Vagina (tissue), 2 donors: ENCODE results near the gene LMCD1.

Experiments used
- CTCF ChIP-seq, 3 experiments: fragments of 450-650 bp in 2 of 3; fragments of 200-600 bp in 1 of 3; sonication (generic) in 1 of 3; IDR thresholded peaks; one replicate each; pipeline ENCODE4 v1.5.1; 2017 to 2019; ENCODE audit warnings: antibody characterized with exemption in 3 of 3, mild to moderate bottlenecking in 2 of 3, moderate library complexity in 2 of 3
- POLR2A ChIP-seq, 2 donors: fragments of 450-650 bp; IDR thresholded peaks; one replicate each; pipeline ENCODE4 v1.6.1; 2017; ENCODE audit warnings: antibody characterized with exemption in 2 of 2, mild to moderate bottlenecking in 2 of 2, moderate library complexity in 2 of 2
- POLR2AphosphoS5 ChIP-seq, 2 donors: sonication (generic); formaldehyde crosslinking; IDR thresholded peaks; one replicate each; pipeline ENCODE4 v1.9.0; 2017; ENCODE audit warnings: antibody characterized with exemption in 2 of 2, mild to moderate bottlenecking in 2 of 2, low read depth in 1 of 2; ENCODE audit not compliant: insufficient read depth in 1 of 2

GRCh38 chr3:8608791-8609467 lies 107.3 kb downstream of the LMCD1 start:
- TF ChIP-seq POLR2AphosphoS5 (IDR thresholded peaks at IDR 0.05; ENCODE audit: insufficient read depth in 1 of 2, low read depth in 1 of 2) (no peak), POLR2A (IDR thresholded peaks at IDR 0.05) (no peak), CTCF (IDR thresholded peaks at IDR 0.05) (no peak)
